WTC11 (cell line): ENCODE results near the gene TBX20.

ENCODE experiments used
- ATF3 ChIP-seq: sonication (generic); formaldehyde crosslinking; conservative IDR thresholded peaks from 2 replicates; pipeline ENCODE4 v1.8.1; 2022; ENCODE audit warnings: mild to moderate bottlenecking, missing genetic modification reagents
- CREB1 ChIP-seq: sonication (generic); formaldehyde crosslinking; IDR thresholded peaks from 2 replicates; pipeline ENCODE4 v1.8.0; 2023; ENCODE audit warnings: mild to moderate bottlenecking, missing genetic modification reagents
- E2F4 ChIP-seq: sonication (generic); formaldehyde crosslinking; IDR thresholded peaks from 2 replicates; pipeline ENCODE4 v1.8.1; 2022; ENCODE audit warnings: low read depth, mild to moderate bottlenecking, moderate library complexity, missing genetic modification reagents, borderline replicate concordance
- E2F5 ChIP-seq: sonication (generic); formaldehyde crosslinking; IDR thresholded peaks from 2 replicates; pipeline ENCODE4 v1.8.1; 2022; ENCODE audit warnings: mild to moderate bottlenecking, moderate library complexity, missing genetic modification reagents
- ESRRA ChIP-seq: sonication (generic); formaldehyde crosslinking; IDR thresholded peaks from 2 replicates; pipeline ENCODE4 v1.8.1; 2022; ENCODE audit warnings: mild to moderate bottlenecking, missing genetic modification reagents, borderline replicate concordance
- PREB ChIP-seq: sonication (generic); formaldehyde crosslinking; IDR thresholded peaks from 2 replicates; pipeline ENCODE4 v1.8.1; 2022; ENCODE audit warnings: mild to moderate bottlenecking, missing genetic modification reagents, moderate library complexity, borderline replicate concordance
- SMAD4 ChIP-seq: sonication (generic); formaldehyde crosslinking; IDR thresholded peaks from 2 replicates; pipeline ENCODE4 v1.8.0; 2022; ENCODE audit warnings: mild to moderate bottlenecking, missing genetic modification reagents
- SP1 ChIP-seq: sonication (generic); formaldehyde crosslinking; conservative IDR thresholded peaks from 2 replicates; pipeline ENCODE4 v1.8.1; 2022; ENCODE audit warnings: missing genetic modification reagents
- STAT6 ChIP-seq: sonication (generic); formaldehyde crosslinking; conservative IDR thresholded peaks from 2 replicates; pipeline ENCODE4 v1.8.1; 2023; ENCODE audit warnings: mild to moderate bottlenecking, low read depth, missing genetic modification reagents, moderate library complexity
- TF ChIP-seq, protein P1 (sequence below): fragments of 200-600 bp; IDR thresholded peaks from 2 replicates; pipeline ENCODE4 v1.8.0; 2022; ENCODE audit warnings: antibody characterized with exemption
- TF ChIP-seq, protein P2 (sequence below): sonication (generic); formaldehyde crosslinking; IDR thresholded peaks from 2 replicates; pipeline ENCODE4 v1.8.1; 2023; ENCODE audit warnings: mild to moderate bottlenecking, missing genetic modification reagents, moderate library complexity
- TF ChIP-seq, protein P3 (sequence below): sonication (generic); formaldehyde crosslinking; IDR thresholded peaks from 2 replicates; pipeline ENCODE4 v1.8.0; 2023; ENCODE audit warnings: missing genetic modification reagents
- TF ChIP-seq, protein P4 (sequence below): sonication (generic); formaldehyde crosslinking; IDR thresholded peaks from 2 replicates; pipeline ENCODE4 v1.8.1; 2022; ENCODE audit warnings: low read depth, missing genetic modification reagents, borderline replicate concordance
- TF ChIP-seq, protein P5 (sequence below): sonication (generic); formaldehyde crosslinking; IDR thresholded peaks from 2 replicates; pipeline ENCODE4 v1.8.0; 2022; ENCODE audit warnings: missing genetic modification reagents

DNA sequence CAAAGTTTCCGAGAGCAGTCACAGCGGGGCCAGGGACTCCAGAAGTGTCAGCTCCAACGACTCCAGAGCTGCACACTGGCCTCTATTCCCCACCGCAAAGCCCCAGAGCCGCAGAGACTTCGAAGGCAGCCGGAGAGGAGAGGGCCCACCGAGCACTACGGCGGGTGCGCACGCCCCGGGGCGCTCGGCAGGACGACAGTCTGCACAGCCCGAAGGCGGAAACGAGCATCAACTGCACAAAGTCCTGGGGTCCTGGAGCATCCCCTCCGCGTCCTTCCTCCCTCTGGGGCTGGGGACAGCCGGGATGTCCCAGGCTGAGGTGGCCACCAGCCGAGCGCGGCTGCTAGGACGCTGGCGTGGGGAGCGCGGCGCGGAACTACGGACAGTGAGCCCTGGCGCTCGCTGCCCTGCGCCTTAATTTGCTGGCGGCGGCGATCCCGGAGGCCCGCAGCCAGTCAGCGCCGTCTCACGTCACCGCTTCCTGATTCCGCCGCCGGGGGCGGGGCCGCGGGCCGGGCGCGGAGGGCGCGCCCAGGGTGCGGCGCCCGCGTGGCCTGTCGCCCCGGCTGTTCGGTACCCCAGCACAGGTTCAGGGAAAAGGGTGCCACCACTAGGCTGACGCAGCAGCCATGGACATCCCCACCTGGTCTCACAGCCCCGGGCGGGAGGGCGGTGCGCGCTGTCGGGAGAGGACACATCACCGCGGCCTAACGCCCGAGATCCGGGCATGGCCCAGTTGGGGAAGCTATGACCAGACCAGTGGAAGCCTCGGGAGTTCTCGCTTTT lies at the start of gene TBX20:
- TF ChIP-seq, protein P1, sequence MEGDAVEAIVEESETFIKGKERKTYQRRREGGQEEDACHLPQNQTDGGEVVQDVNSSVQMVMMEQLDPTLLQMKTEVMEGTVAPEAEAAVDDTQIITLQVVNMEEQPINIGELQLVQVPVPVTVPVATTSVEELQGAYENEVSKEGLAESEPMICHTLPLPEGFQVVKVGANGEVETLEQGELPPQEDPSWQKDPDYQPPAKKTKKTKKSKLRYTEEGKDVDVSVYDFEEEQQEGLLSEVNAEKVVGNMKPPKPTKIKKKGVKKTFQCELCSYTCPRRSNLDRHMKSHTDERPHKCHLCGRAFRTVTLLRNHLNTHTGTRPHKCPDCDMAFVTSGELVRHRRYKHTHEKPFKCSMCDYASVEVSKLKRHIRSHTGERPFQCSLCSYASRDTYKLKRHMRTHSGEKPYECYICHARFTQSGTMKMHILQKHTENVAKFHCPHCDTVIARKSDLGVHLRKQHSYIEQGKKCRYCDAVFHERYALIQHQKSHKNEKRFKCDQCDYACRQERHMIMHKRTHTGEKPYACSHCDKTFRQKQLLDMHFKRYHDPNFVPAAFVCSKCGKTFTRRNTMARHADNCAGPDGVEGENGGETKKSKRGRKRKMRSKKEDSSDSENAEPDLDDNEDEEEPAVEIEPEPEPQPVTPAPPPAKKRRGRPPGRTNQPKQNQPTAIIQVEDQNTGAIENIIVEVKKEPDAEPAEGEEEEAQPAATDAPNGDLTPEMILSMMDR, result no peak
- no peak for TF ChIP-seq SMAD4 (CRISPR knock-in tag)
- TF ChIP-seq, protein P2, sequence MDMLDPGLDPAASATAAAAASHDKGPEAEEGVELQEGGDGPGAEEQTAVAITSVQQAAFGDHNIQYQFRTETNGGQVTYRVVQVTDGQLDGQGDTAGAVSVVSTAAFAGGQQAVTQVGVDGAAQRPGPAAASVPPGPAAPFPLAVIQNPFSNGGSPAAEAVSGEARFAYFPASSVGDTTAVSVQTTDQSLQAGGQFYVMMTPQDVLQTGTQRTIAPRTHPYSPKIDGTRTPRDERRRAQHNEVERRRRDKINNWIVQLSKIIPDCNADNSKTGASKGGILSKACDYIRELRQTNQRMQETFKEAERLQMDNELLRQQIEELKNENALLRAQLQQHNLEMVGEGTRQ, result no peak
- TF ChIP-seq CREB1, result no peak
- no peak for TF ChIP-seq E2F4 (CRISPR knock-in tag)
- TF ChIP-seq E2F5 (CRISPR knock-in tag), result no peak
- no peak for TF ChIP-seq ATF3 (CRISPR knock-in tag)
- TF ChIP-seq, protein P3, sequence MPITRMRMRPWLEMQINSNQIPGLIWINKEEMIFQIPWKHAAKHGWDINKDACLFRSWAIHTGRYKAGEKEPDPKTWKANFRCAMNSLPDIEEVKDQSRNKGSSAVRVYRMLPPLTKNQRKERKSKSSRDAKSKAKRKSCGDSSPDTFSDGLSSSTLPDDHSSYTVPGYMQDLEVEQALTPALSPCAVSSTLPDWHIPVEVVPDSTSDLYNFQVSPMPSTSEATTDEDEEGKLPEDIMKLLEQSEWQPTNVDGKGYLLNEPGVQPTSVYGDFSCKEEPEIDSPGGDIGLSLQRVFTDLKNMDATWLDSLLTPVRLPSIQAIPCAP (CRISPR knock-in tag), result no peak
- 0 out of 2 replicates have a peak, but pooled peaks have one; percentile 24 for TF ChIP-seq SP1 (CRISPR knock-in tag)
- no peak for TF ChIP-seq STAT6 (CRISPR knock-in tag)
- TF ChIP-seq, protein P4, sequence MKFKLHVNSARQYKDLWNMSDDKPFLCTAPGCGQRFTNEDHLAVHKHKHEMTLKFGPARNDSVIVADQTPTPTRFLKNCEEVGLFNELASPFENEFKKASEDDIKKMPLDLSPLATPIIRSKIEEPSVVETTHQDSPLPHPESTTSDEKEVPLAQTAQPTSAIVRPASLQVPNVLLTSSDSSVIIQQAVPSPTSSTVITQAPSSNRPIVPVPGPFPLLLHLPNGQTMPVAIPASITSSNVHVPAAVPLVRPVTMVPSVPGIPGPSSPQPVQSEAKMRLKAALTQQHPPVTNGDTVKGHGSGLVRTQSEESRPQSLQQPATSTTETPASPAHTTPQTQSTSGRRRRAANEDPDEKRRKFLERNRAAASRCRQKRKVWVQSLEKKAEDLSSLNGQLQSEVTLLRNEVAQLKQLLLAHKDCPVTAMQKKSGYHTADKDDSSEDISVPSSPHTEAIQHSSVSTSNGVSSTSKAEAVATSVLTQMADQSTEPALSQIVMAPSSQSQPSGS (CRISPR knock-in tag), result no peak
- TF ChIP-seq, protein P5, sequence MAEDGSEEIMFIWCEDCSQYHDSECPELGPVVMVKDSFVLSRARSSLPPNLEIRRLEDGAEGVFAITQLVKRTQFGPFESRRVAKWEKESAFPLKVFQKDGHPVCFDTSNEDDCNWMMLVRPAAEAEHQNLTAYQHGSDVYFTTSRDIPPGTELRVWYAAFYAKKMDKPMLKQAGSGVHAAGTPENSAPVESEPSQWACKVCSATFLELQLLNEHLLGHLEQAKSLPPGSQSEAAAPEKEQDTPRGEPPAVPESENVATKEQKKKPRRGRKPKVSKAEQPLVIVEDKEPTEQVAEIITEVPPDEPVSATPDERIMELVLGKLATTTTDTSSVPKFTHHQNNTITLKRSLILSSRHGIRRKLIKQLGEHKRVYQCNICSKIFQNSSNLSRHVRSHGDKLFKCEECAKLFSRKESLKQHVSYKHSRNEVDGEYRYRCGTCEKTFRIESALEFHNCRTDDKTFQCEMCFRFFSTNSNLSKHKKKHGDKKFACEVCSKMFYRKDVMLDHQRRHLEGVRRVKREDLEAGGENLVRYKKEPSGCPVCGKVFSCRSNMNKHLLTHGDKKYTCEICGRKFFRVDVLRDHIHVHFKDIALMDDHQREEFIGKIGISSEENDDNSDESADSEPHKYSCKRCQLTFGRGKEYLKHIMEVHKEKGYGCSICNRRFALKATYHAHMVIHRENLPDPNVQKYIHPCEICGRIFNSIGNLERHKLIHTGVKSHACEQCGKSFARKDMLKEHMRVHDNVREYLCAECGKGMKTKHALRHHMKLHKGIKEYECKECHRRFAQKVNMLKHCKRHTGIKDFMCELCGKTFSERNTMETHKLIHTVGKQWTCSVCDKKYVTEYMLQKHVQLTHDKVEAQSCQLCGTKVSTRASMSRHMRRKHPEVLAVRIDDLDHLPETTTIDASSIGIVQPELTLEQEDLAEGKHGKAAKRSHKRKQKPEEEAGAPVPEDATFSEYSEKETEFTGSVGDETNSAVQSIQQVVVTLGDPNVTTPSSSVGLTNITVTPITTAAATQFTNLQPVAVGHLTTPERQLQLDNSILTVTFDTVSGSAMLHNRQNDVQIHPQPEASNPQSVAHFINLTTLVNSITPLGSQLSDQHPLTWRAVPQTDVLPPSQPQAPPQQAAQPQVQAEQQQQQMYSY, result no peak
- TF ChIP-seq ESRRA (CRISPR knock-in tag), result no peak
- TF ChIP-seq PREB (CRISPR knock-in tag), result no peak
